Erythroblast (primary cell): Measurements from ENCODE around the gene ENOX2.
"Not testable (repeated sequence)": the region's sequence is repeated elsewhere in the genome, so short reads cannot be mapped to it uniquely, and the experiment has no call there.

Experiments used
- DNase-seq, 2 experiments: peaks; one replicate each; lab custom pipeline; 2025; lab: John Stamatoyannopoulos, UW
- GATA1 ChIP-seq: IDR thresholded peaks from 2 replicates; pipeline ENCODE4 v1.6.1; 2011; ENCODE audit warnings: low read depth, mild to moderate bottlenecking, control low read depth, low read length, moderate library complexity
- POLR2A ChIP-seq: IDR thresholded peaks from 2 replicates; pipeline ENCODE4 v1.6.1; 2011; ENCODE audit warnings: mild to moderate bottlenecking, low read length

Gene ENOX2

DNA sequence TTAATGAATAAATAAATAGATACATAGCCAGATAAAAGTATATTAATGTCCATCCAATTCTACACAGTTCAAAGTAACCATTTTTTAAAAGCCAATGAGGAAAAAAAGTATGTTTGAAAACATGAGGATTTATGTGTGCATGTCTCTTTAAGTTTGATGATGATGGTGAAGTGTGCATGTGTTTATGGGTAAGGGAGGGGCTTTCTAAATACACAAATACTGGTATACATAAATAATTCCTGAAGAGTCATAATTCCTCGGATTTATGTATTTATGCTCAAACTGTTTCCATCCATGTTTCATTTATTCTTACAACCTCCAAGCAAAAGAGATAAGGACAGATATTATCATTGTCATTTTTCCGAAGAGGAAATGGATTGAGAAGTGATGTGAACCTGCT lies 75.4 kb downstream of the ENOX2 start:
- TF ChIP-seq POLR2A = no peak
- no peak for TF ChIP-seq GATA1
- no peak for DNase-seq

GRCh38 chrX:130826249-130826648 lies 76.8 kb downstream of the ENOX2 start:
- TF ChIP-seq GATA1 (no peak), POLR2A (no peak)
- no peak for DNase-seq

DNA sequence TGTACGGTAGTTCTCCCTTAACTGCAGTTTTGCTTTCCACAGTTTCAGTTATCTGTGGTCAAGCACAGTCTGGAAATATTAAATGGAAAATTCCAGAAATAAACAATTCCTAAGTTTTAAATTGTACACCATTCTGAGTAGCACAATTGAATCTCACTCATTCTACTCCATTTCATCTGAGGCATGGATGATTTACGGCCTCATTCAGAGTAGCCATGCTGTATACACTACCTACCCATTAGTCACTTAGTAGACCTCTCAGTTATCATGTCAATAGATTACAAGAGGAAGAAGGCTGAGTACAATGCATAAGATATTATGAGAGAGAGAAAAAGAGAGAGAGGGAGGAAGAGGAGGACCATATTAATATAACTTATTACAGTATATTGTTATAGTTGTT lies 77.5 kb downstream of the ENOX2 start:
- TF ChIP-seq POLR2A = no peak
- no peak for TF ChIP-seq GATA1
- no peak for DNase-seq

DNA sequence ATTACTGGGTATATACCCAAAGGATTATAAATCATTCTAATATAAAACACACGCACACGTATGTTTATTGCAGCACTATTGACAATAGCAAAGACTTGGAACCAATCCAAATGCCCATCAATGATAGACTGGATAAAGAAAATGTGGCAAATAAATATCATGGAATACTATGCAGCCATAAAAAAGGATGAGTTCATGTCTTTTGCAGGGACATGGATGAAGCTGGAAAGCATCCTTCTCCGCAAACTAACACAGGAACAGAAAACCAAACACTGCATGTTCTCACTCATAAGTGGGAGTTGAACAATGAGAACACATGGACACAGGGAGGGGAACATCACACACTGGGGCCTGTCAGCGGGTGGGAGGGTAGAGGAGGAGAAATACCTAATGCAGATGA lies 83.6 kb downstream of the ENOX2 start:
- not testable (repeated sequence) for DNase-seq

- not testable (repeated sequence) for DNase-seq
Measured at GRCh38 chrX:130813932-130814331, 89.1 kb downstream of the ENOX2 start.

DNA sequence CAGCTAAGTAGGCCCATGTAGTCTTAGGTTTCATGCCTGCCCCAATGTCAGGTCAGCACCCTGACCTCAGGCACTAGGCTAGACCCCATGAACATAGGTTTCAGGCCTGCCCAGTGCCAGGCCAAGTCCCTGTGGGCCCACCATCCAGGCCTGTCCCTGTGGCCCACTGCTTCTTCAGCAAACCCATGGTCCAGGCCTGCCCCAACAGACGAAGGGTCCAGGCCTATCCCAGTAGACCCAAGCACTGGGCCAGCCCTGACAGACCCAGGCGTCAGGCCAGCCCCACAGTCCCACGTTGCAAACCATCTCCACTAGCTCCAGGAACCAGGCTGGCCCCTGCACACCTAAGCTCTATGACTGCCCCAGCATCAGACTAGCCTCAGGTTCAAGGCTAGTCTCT lies 92.4 kb downstream of the ENOX2 start:
- TF ChIP-seq POLR2A = no peak
- no peak for TF ChIP-seq GATA1
- no peak for DNase-seq

DNA sequence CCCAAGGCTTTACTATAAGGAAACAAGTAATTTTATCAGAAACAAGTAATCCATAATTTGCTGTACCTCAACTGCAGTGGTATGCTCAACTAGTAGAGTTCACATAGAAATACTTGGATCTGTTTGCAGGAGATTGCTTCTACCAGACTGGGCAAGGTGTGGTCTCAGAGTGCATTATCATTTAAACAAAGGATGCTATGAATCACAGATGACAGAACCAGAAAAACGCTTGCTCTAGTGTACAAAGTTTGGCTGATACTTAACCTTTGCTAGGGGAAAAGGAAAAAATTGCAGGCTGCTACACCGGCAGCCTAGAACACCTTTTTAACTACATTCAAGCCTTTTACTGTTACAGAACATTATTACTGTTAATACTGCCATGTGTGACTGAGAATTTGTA lies 97.1 kb downstream of the ENOX2 start:
- DNase-seq = no peak
- no peak for TF ChIP-seq GATA1
- no peak for TF ChIP-seq POLR2A

DNA sequence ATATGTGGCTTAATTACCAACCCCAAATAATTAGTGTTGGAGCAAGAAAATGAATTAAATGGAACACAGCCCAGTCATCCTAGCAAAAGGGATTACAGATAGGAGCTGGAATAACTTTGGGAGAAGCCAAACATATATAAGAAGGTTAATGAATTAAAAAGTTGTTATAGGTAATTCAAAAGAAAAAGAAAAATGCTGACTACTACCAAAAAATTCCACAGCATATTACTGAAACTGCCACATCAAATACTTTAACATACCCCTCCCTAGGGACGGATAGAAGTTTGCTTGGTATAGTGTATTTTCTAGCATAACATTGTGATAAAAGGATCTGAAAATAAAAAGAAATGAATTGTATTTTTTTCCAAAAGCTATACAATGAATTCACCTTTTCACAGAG lies 99.5 kb downstream of the ENOX2 start:
- DNase-seq = no peak
- TF ChIP-seq GATA1 (no peak), POLR2A (no peak)

DNA sequence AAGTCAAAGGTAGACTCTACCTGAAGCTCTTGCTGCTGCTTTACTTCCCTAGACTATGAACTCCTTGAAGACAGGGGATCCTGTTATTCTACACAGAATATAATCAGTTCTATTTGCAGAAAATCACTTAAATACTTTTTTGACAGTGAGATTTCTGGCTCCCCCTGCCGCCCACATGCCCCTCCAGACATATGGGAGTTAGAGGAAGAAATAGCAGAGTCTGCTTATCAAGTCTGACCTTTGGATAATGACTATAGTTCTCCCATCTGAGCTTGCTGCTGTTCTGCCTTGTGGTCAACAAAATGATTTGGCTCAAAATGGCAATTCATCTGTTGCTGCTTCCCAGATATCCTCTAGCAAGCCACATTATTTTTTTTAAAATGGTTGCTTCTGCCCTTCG lies 101.1 kb downstream of the ENOX2 start:
- DNase-seq = peak; percentile 0
- no peak for TF ChIP-seq GATA1
- TF ChIP-seq POLR2A = no peak

DNA sequence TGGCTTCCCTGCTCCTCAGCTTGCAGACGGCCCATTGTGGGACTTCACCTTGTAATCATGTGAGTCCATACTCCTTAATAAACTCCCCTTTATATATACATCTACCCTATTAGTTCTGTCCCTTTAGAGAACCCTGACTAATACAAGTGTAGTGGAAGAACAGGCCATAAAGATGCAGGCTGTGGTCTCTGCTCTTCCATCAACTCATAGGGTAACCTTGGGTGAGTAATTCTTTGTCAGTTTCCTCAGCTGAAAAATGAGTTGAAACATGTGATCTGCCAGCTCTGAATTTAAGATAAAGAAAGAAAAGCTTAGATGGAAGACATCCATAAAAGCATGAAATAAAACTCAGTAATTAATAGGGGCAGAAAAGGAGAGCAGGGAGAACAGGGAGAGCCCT lies 103.6 kb downstream of the ENOX2 start:
- DNase-seq = no peak

DNA sequence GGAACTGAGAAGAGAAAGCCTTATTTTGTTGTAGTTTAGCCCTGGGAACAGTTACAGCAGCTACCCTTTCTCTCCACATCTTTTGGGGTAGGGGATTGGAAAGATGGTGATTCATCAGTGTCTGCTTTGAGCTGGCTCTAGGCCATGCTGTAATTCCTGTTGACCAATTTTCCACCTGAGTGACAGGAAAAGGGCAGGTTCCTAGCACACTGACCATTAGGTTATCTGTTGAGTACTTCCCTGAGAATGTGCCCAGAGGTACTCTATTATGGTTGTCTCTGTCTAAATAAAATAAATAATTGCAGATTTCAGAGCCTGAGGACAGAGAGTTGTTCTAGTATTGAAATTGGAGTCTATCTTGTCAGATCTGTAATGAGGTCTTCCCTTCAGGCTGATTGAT lies 109.0 kb downstream of the ENOX2 start:
- no peak for TF ChIP-seq POLR2A
- no peak for TF ChIP-seq GATA1
- DNase-seq = no peak

More for the DNA sequence above, 103.6 kb downstream of the ENOX2 start:
- TF ChIP-seq POLR2A (no peak), GATA1 (no peak)

GRCh38 chrX:130791870-130792269 lies 111.1 kb downstream of the ENOX2 start:
- DNase-seq = not testable (repeated sequence)

DNA sequence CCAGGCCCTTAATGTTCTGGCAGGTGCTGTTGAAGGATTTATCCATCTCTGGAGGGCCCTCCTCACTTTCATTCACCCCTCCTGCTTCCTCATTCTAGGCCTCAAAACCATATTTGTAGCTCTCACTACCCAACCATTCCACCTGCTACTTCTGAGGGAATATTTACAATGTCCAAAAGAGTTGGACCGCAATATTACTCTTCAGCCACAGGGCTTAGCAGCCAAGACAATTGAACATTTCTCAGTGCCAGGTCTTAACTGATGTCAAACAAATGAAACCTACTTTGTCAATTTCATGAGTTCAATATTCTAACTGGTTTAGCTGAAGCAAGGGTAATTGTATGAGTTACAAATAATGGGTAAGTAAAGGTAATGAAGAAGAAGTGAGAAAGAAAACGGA lies 113.2 kb downstream of the ENOX2 start:
- DNase-seq = no peak
- TF ChIP-seq GATA1 (no peak), POLR2A (no peak)

DNA sequence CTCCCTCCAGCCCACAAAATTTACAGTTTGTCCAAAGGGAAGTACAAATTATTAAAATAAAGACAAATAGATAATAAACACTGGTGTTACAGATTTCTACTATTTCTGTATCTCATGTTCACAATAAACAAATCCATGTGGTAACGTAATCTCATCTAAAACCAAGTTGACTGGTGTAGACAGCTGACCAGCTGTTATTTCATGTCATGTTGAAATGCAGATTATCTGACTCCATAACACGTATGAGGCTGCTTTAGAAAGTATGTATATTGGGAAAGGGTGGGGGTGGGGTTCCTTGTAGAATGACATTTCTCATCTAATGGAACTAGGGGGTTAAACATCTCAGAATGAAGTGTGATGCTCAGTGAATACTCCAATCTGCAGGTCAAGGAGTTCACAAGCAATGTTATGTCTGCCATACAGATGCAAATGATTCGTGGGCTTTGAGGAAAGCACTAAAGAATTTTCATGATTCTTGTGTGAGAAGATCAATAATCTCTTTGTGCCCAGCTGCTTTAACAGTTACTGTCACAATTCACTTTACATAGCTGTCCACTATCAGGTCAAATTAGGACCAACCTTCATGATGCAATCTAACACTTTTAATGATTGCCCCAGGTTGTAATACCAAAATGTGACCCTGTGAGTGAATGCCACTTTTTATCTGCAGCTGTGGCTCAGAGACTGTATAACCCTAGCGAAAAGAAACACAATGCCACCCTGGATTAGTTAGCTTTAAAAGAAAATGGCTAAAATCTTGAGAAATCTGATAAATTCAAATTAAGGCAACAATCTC lies 114.0 kb downstream of the ENOX2 start:
- DNase-seq = peak; percentile 0
- TF ChIP-seq GATA1 (no peak), POLR2A (no peak)

- DNase-seq = no peak
- no peak for TF ChIP-seq POLR2A
- no peak for TF ChIP-seq GATA1
Measured at GRCh38 chrX:130786030-130786429, 117.0 kb downstream of the ENOX2 start.
